ENCODE measurements around the gene RPL39L.
"Not testable (repeated sequence)": the region's sequence is repeated elsewhere in the genome, so short reads cannot be mapped to it uniquely, and the experiment has no call there.

The RPL39L gene

GRCh38 chr3:187139126-187139894, at the start of gene RPL39L:
Gene RPL39L, minus strand, starts transcription at chr3:187139496. Its CDS starts 18,196 bp downstream, at chr3:187121300.
- DNase-seq (ENCODE audit: low read depth) = peak; percentile 85

- DNase-seq (ENCODE audit: low read depth) = no peak
Observed at GRCh38 chr3:187188931-187189330, 49.6 kb upstream of the RPL39L start.

GRCh38 chr3:187186801-187187421, 47.6 kb upstream of the RPL39L start:
- no peak for DNase-seq (ENCODE audit: low read depth)

- no peak for DNase-seq (ENCODE audit: low read depth)
Observed at GRCh38 chr3:187186375-187186774, 47.1 kb upstream of the RPL39L start.

GRCh38 chr3:187185759-187186158, 46.5 kb upstream of the RPL39L start:
- no peak for DNase-seq (ENCODE audit: low read depth)

- DNase-seq (ENCODE audit: low read depth) = no peak
Observed at GRCh38 chr3:187183903-187184302, 44.6 kb upstream of the RPL39L start.

- DNase-seq (ENCODE audit: low read depth) = no peak
Observed at GRCh38 chr3:187183210-187183862, 44.0 kb upstream of the RPL39L start.

GRCh38 chr3:187181454-187182170, 42.3 kb upstream of the RPL39L start:
- DNase-seq (ENCODE audit: low read depth) = no peak

- DNase-seq (ENCODE audit: low read depth) = no peak
Observed at GRCh38 chr3:187172929-187173328, 33.6 kb upstream of the RPL39L start.

GRCh38 chr3:187170911-187171310, 31.6 kb upstream of the RPL39L start:
- DNase-seq (ENCODE audit: low read depth) = not testable (repeated sequence)

- DNase-seq (ENCODE audit: low read depth) = no peak
Observed at GRCh38 chr3:187169231-187169960, 30.1 kb upstream of the RPL39L start.

- DNase-seq (ENCODE audit: low read depth) = no peak
Observed at GRCh38 chr3:187167777-187168176, 28.5 kb upstream of the RPL39L start.

- no peak for DNase-seq (ENCODE audit: low read depth)
Observed at GRCh38 chr3:187166750-187167149, 27.5 kb upstream of the RPL39L start.

- DNase-seq (ENCODE audit: low read depth) = peak; percentile 9
Observed at GRCh38 chr3:187165144-187165543, 25.8 kb upstream of the RPL39L start.

- no peak for DNase-seq (ENCODE audit: low read depth)
Observed at GRCh38 chr3:187162265-187162953, 23.1 kb upstream of the RPL39L start.

GRCh38 chr3:187161556-187161955, 22.3 kb upstream of the RPL39L start:
- no peak for DNase-seq (ENCODE audit: low read depth)

- peak; percentile 51 for DNase-seq (ENCODE audit: low read depth)
Observed at GRCh38 chr3:187150599-187150998, 11.3 kb upstream of the RPL39L start.

GRCh38 chr3:187150186-187150585, 10.9 kb upstream of the RPL39L start:
- no peak for DNase-seq (ENCODE audit: low read depth)

GRCh38 chr3:187146389-187146788, 7.1 kb upstream of the RPL39L start:
- DNase-seq (ENCODE audit: low read depth) = no peak

GRCh38 chr3:187145149-187145895, 6.0 kb upstream of the RPL39L start:
- DNase-seq (ENCODE audit: low read depth) = no peak
